Esophagus muscularis mucosa (tissue), 4 donors: ENCODE data around the gene HCRTR2.

Experiments
- CTCF ChIP-seq, 3 experiments: fragments of 200-600 bp in 2 of 3; fragments of 450-650 bp in 1 of 3; sonication (generic) in 2 of 3; IDR thresholded peaks; one replicate each; pipeline ENCODE4 v1.5.1; 2017 to 2019; ENCODE audit warnings: antibody characterized with exemption in 3 of 3, mild to moderate bottlenecking in 2 of 3, moderate library complexity in 1 of 3
- EP300 ChIP-seq: sonication (generic); formaldehyde crosslinking; IDR thresholded peaks from one replicate; pipeline ENCODE4 v1.6.1; 2017; ENCODE audit warnings: antibody characterized with exemption
- POLR2A ChIP-seq: fragments of 450-650 bp; IDR thresholded peaks from one replicate; pipeline ENCODE4 v1.6.1; 2017; ENCODE audit warnings: antibody characterized with exemption, moderate library complexity, mild to moderate bottlenecking, low read depth
- POLR2AphosphoS5 ChIP-seq, 2 donors: sonication (generic); formaldehyde crosslinking; IDR thresholded peaks; one replicate each; pipeline ENCODE4 v1.6.1; 2017; ENCODE audit warnings: antibody characterized with exemption in 2 of 2

- TF ChIP-seq CTCF (IDR thresholded peaks at IDR 0.05) = no peak
- TF ChIP-seq POLR2A = no peak
- TF ChIP-seq EP300 = no peak
- no peak for TF ChIP-seq POLR2AphosphoS5 (IDR thresholded peaks at IDR 0.05)
Observed at GRCh38 chr6:55199239-55199638, 24.9 kb downstream of the HCRTR2 start.
